Measurements from ENCODE around the gene E2F2. TPM values are rescaled to one million over a fixed set of nuclear protein-coding genes. Genes with fewer than 3 reads are reported as not detected.

Gene E2F2
- total and polyA plus RNA-seq, 2 of the 4 experiments (the other 2 are of a cell fraction): 0.36 to 0.51 TPM

DNA sequence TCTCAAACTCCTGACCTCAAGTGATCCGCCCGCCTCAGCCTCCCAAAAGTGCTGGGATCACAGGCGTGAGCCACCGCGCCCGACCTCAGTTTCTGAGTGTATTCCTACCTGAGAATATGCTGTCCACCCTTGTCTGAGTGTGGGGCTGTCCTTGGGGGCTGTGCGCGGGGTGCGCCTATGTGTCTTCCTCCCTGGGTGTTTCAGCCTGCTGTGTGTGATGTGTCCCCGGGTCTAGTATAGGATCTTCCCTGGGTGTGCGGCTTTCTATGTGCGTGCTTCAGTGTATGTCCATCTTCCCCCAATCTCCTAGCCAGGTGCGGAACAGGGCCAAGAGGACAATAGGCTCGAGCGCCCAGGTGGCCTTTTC, 36.6 kb upstream of the E2F2 start:
- DNase-seq (no peak), ATAC-seq (ENCODE audit: low read depth) (no peak)
- no TSS peak for BruUV-seq (replicated peaks)
- no peak overlapping the region for H3K56ac ChIP-seq (ENCODE audit: extremely low read depth, insufficient read depth, low read length)
- peak overlapping the region; percentile 24; the same call in 1 of the 2 replicates for H3K9ac ChIP-seq (ENCODE audit: low read depth, low read length)
- H3K36me3 ChIP-seq (ENCODE audit: control insufficient read depth, insufficient read depth, low read length): no peaks in the 10 kb centered on the region
- H3K23ac ChIP-seq (ENCODE audit: low read depth, low read length): peak overlapping the region; percentile 84
- ChIA-PET CTCF (no interaction called here), POLR2A (ENCODE audit: unreplicated experiment) (no interaction called here)
- H3K27me3 ChIP-seq (ENCODE audit: control insufficient read depth, insufficient read depth, low read length): no peaks in the 10 kb centered on the region
- peak overlapping the region; percentile 80 to 98 for H4K8ac ChIP-seq (ENCODE audit: low read depth in 2 of 2, low read length in 2 of 2)
- H3K18ac ChIP-seq (ENCODE audit: low read depth, low read length): peak overlapping the region; percentile 55
- peak overlapping the region; percentile 60 for H3K14ac ChIP-seq (replicated peaks; ENCODE audit: low read depth, low read length)
- H3K79me1 ChIP-seq (ENCODE audit: low read depth in 1 of 2, low read length in 2 of 2): peaks cover 14 to 30% of the 10 kb centered on the region in 2 experiments; a peak in 3 of 4 replicates
- peak overlapping the region; percentile 5 for H2BK5ac ChIP-seq (ENCODE audit: low read depth, low read length, poor library complexity, severe bottlenecking)
- H3K9me3 ChIP-seq (ENCODE audit: control insufficient read depth, insufficient read depth, low read length): no peaks in the 10 kb centered on the region
- in situ Hi-C loops (cut with MboI; ENCODE audit: low sequenced_read_pairs): no loop called here
- peak overlapping the region; percentile 48 for H3K4me2 ChIP-seq (ENCODE audit: low read depth, low read length)
- TF ChIP-seq MAZ (IDR thresholded peaks at IDR 0.05; ENCODE audit: borderline replicate concordance, low read depth, low read length): no peak
- TF ChIP-seq RAD21 (IDR thresholded peaks at IDR 0.05; ENCODE audit: low read length): no peak
- TF ChIP-seq, protein P1, sequence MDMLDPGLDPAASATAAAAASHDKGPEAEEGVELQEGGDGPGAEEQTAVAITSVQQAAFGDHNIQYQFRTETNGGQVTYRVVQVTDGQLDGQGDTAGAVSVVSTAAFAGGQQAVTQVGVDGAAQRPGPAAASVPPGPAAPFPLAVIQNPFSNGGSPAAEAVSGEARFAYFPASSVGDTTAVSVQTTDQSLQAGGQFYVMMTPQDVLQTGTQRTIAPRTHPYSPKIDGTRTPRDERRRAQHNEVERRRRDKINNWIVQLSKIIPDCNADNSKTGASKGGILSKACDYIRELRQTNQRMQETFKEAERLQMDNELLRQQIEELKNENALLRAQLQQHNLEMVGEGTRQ (IDR thresholded peaks at IDR 0.05; ENCODE audit: low read depth, low read length): no peak
- no peak for TF ChIP-seq MXI1 (IDR thresholded peaks at IDR 0.05; ENCODE audit: borderline replicate concordance, low read depth, low read length)
- TF ChIP-seq MAFK (IDR thresholded peaks at IDR 0.05; ENCODE audit: low read depth, low read length): no peak
- no peak for TF ChIP-seq RCOR1 (IDR thresholded peaks at IDR 0.05; ENCODE audit: insufficient replicate concordance, low read length)
- peaks cover 12% of the 10 kb centered on the region for H3K9me1 ChIP-seq (ENCODE audit: insufficient read depth, low read length)
- H3K4me1 ChIP-seq (ENCODE audit: control insufficient read depth, insufficient read depth, low read length): peaks cover 24% of the 10 kb centered on the region
- peak overlapping the region; percentile 82 for H3K4ac ChIP-seq (ENCODE audit: low read depth, low read length)
- peak overlapping the region; percentile 90; the same call in 1 of the 2 replicates for H2BK20ac ChIP-seq (ENCODE audit: low read depth, low read length)
- intact Hi-C loops (cut with micrococcal nuclease): no loop called here
- peak overlapping the region; percentile 95 for H4K91ac ChIP-seq (ENCODE audit: insufficient read depth, low read depth, low read length)
- peak overlapping the region; percentile 89 for H2AFZ ChIP-seq (replicated peaks; ENCODE audit: low read length, poor library complexity)
- no peak overlapping the region for H3K4me3 ChIP-seq (ENCODE audit: insufficient read depth, low read depth, low read length)
- peak overlapping the region; percentile 98 for H2AK5ac ChIP-seq (ENCODE audit: low read depth, low read length)
- no peaks in the 10 kb centered on the region for H4K20me1 ChIP-seq (ENCODE audit: insufficient read depth, low read length)
- peak overlapping the region; percentile 7 for H2AK9ac ChIP-seq (replicated peaks; ENCODE audit: low read depth, low read length, poor library complexity)
- dilution Hi-C loops (cut with HindIII; ENCODE audit: low sequenced_read_pairs, unreplicated experiment): no loop called here
- H3K27ac ChIP-seq (ENCODE audit: insufficient read depth, low read length): peak overlapping the region; percentile 31
- H2BK15ac ChIP-seq (ENCODE audit: low read depth, low read length): peak overlapping the region; percentile 98; the same call in 1 of the 3 replicates
- WGBS, 2 experiments (ENCODE audit: extremely low coverage in 2 of 2, insufficient read length in 1 of 2): 60% methylated on average over 2 of the region's 15 CpGs; no CpG with 5 or more reads in 1 of the 2 experiments
- H4K5ac ChIP-seq (ENCODE audit: low read depth, low read length): peak overlapping the region; percentile 81
- peak overlapping the region; percentile 86 for H2BK120ac ChIP-seq (ENCODE audit: low read depth, low read length)

All from IMR-90 (cell line).